Memory B cell (primary cell): Measurements from ENCODE around the gene GREM1.

Experiments used
- ATAC-seq: fragments of 150-1000 bp; cut with Tn5 transposase; 2 replicates; pipeline ENCODE4 v1.10.0; 2021; ENCODE audit warnings: low read depth, mild to moderate bottlenecking, moderate library complexity
- DNase-seq, 2 donors: peaks; one replicate each; pipeline ENCODE4 v3.0.0; 2022; ENCODE audit warnings: low spot score in 2 of 2
- H3K27ac Mint-ChIP-seq: one replicate; pipeline ENCODE4 v1.8.0; 2022; ENCODE audit warnings: mild to moderate bottlenecking, moderate library complexity, mixed read lengths
- H3K27me3 Mint-ChIP-seq: one replicate; pipeline ENCODE4 v1.8.0; 2022; ENCODE audit warnings: mixed read lengths
- H3K36me3 Mint-ChIP-seq: one replicate; pipeline ENCODE4 v1.8.0; 2022; ENCODE audit warnings: mild to moderate bottlenecking, mixed read lengths
- H3K4me1 Mint-ChIP-seq: one replicate; pipeline ENCODE4 v1.8.0; 2022; ENCODE audit warnings: mixed read lengths
- H3K4me3 Mint-ChIP-seq: one replicate; pipeline ENCODE4 v1.8.0; 2022; ENCODE audit warnings: mild to moderate bottlenecking, moderate library complexity, mixed read lengths
- H3K9me3 Mint-ChIP-seq: one replicate; pipeline ENCODE4 v1.8.0; 2022; ENCODE audit warnings: mixed read lengths

Gene GREM1

DNA sequence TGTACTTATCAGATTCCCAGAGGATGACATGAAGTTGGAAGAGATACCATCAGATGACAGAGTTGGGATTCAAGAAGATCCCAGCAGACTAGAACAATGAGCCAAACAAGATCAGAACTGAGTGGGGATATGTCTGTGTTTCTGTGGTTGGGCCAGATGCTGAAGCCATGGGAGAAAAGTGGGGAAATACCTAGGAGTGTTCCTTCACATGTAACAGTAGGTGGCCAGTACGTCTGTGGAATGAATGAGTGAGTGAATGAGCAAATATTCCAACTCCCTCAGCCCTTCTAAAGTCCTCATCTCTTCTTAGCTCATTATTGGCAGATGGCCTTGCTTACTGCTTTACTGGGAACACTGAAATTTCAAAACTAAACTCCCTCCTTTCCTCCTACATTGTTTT, 32.2 kb upstream of the GREM1 start:
- Mint-ChIP-seq H3K27ac (no peak overlapping the region), H3K27me3 (peaks cover 2% of the 10 kb centered on the region), H3K9me3 (peaks cover 6% of the 10 kb centered on the region), H3K36me3 (no peaks in the 10 kb centered on the region), H3K4me3 (no peak overlapping the region), H3K4me1 (no peaks in the 10 kb centered on the region)
- no peak for DNase-seq
- ATAC-seq, result no peak

DNA sequence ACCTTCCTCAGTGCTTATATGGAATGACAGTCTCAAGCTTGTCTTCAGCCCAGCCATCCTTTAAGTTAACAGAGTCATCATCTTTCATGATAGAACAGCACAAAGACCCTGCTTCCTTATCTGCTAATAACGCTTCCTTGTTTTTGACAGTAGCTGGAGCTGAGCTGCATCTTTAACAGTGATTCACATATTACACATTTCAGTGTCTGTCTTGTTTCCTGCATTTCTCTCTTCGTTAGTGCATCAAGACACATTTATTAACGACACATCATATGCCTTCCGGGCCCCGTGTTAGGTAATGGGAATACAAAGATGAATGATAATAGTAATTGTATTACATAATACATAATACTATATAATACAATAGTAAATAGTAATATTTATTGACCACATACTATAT, 30.2 kb upstream of the GREM1 start:
- DNase-seq, result no peak
- no peak overlapping the region for H3K4me3 Mint-ChIP-seq

DNA sequence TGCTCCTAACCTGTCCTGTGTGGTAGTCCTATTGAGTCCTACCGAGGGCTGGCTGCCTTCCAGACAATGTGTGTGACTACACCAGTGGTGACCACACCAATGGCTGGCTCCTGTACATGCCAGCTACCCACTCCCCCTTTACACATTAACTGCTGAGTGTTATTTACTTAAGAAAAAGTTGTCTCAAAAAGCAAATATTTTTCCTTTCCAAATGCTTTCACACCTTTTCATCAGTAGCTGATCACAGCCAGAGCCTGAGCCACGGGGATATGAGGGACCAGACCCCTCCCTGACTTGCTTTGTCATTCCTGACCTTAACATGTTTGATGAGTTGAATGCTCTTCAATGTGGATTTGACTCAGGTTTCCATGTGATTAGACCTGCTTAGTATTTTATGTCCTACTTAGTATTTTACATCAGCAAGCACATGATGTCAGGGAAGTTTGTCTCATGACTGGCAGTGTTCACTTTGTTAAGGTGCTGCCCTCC, 29.6 kb upstream of the GREM1 start:
- Mint-ChIP-seq H3K27ac (no peak overlapping the region), H3K27me3 (peaks cover 2% of the 10 kb centered on the region), H3K4me1 (no peaks in the 10 kb centered on the region), H3K9me3 (peaks cover 6% of the 10 kb centered on the region), H3K36me3 (no peaks in the 10 kb centered on the region), H3K4me3 (no peak overlapping the region)
- no peak for DNase-seq
- no peak for ATAC-seq

More for the DNA sequence above, 30.2 kb upstream of the GREM1 start:
- Mint-ChIP-seq H3K27me3 (peaks cover 2% of the 10 kb centered on the region), H3K4me1 (no peaks in the 10 kb centered on the region), H3K27ac (no peak overlapping the region), H3K9me3 (peaks cover 6% of the 10 kb centered on the region), H3K36me3 (no peaks in the 10 kb centered on the region)
- no peak for ATAC-seq

DNA sequence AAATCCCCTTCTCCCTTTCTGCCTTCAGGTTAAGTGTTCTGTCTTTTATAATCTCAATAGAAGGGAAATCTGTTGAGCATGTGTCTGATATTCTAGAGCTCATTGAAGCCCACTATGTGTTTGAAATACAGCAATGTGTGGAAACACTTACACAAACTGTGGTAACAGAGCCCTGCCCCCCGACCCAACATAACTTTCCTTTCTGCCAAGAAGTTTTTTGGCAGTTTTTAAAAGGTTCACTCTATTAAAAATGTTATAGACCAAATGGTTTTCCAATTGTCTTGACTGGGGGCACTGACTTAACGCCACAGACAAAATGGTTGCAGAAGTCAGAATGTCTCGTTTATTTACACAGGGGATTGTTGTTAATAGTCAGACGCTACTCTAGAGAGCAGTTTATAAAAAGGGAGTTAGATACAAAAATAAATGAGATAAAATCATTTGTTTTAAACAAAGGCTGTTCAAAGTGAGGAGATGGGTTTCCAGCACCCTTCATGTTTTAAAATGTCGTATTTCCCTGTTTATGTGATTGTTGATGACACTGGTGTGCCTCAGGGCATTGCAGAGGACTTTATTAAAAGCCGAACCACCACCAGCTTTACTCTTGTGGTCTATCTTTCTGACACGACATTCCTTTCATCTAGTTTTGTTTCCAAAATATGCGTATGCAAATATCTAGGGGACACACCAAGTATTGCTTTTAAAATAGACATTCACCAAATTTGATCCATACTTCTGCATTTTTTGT, 26.7 kb upstream of the GREM1 start:
- H3K4me3 Mint-ChIP-seq, result no peak overlapping the region
- no peaks in the 10 kb centered on the region for H3K4me1 Mint-ChIP-seq
- ATAC-seq (no peak), DNase-seq (no peak)
- H3K9me3 Mint-ChIP-seq, result peaks cover 6% of the 10 kb centered on the region
- no peaks in the 10 kb centered on the region for H3K36me3 Mint-ChIP-seq
- peaks cover 2% of the 10 kb centered on the region for H3K27me3 Mint-ChIP-seq
- H3K27ac Mint-ChIP-seq, result no peak overlapping the region

DNA sequence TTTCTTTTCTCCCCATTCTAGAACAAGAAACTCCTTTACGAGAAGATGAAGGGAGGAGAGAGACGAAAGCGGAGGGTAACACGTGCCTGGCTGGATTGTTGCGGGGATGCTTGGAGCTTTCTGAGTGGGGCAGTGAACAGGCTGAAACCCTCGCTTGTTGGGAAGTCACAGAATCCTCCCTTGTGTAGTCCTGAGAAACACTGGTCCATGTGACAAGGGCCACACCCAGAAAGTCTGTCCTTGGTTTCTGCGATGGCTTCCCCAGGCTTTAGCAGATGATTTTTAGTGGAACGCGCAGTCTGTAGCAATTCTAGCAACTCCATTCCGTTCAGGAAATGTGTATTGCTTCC, 26.1 kb upstream of the GREM1 start:
- DNase-seq (no peak), ATAC-seq (no peak)
- no peak overlapping the region for H3K4me3 Mint-ChIP-seq
- H3K9me3 Mint-ChIP-seq, result peaks cover 2% of the 10 kb centered on the region
- H3K27me3 Mint-ChIP-seq, result peaks cover 4% of the 10 kb centered on the region
- H3K27ac Mint-ChIP-seq, result no peak overlapping the region
- H3K36me3 Mint-ChIP-seq, result no peaks in the 10 kb centered on the region
- no peaks in the 10 kb centered on the region for H3K4me1 Mint-ChIP-seq

DNA sequence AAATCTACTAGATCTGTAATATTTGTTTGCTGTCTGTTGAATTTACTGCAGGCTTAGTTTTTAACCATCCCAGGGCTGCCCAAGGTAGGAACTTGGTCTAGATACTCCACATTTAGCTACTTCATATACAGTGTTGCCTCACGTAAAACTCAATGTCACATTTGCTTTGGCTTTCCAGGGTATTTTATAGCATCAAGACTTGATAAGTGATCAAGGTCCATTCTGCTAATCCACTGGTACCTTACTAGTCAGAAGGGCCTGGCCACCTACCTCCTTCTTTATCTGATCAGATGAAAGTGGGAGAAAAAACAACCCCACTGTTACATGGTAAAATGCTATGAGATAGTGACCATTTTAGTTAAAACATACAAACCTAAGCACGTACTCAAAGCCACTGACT, 25.5 kb upstream of the GREM1 start:
- ATAC-seq (no peak), DNase-seq (no peak)
- H3K4me3 Mint-ChIP-seq, result no peak overlapping the region
- H3K36me3 Mint-ChIP-seq, result no peaks in the 10 kb centered on the region
- peaks cover 4% of the 10 kb centered on the region for H3K27me3 Mint-ChIP-seq
- no peak overlapping the region for H3K27ac Mint-ChIP-seq
- no peaks in the 10 kb centered on the region for H3K4me1 Mint-ChIP-seq
- H3K9me3 Mint-ChIP-seq, result no peaks in the 10 kb centered on the region

DNA sequence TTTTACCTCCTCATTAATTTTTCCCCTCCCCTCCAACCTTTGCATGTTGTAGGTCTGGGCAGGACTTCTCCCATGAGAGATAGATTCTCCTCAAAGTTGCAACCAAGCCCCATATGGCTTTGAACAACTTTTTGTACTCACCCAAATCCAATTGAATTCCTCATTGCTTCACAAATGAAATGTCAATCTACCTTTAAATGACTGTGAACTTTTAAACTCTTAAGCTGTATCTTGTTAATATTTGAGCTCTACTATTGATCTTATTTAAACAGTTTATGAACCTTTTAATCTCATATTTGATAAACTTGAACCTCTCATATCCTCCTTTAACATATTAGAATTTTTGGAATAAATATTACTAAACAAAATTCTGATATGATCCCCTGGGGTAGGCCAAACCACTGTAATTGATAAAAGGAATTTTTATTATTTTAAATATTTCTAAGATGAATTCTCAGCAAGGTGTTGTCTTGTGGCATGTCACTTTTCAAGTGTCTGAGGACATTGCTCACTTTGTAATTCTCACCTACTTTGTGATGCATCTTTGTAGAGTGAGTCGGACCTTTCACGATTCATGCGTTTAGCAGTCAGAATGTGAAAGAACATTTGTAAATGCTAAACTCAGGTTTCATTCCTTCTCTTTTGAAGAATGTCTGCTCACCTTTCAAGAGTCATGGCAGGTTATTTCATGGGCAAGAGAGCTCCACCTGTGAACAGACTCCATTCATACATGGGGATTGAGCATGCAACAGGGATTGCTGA, 23.4 kb upstream of the GREM1 start:
- ATAC-seq, result no peak
- no peaks in the 10 kb centered on the region for H3K36me3 Mint-ChIP-seq
- H3K9me3 Mint-ChIP-seq, result no peaks in the 10 kb centered on the region
- no peaks in the 10 kb centered on the region for H3K4me1 Mint-ChIP-seq
- DNase-seq, result no peak
- no peak overlapping the region for H3K27ac Mint-ChIP-seq
- no peak overlapping the region for H3K4me3 Mint-ChIP-seq
- peaks cover 6% of the 10 kb centered on the region for H3K27me3 Mint-ChIP-seq

DNA sequence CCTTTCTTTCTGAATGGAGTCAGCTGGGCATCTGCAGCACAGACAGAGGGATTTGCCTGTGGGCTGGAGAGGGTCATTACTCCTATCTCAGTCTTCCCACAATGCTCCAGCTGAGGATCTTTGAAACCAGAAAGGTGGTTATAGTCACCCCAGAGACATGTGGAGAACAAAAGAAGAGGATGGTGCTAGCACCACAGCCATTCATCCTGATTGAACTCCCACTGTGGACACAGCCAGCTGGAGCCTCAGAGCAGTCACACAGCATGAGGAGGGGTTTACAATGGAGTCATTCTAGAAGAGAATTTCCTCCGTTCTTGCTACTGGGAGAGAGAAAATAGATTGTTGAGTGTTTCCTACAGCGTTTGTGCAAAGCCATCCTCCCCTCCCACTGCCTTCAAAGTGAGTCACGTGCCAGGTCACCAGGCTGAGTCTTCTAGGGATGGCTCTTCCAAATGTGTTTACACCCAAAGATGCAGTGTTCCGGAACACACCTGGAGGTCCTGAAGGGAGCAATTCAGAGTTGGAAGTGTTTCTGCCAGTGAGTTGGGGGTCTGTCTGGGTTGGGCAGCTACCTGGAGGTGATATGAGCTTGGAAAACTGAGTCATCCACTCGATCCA, 18.9 kb upstream of the GREM1 start:
- Mint-ChIP-seq H3K27ac (no peak overlapping the region), H3K4me1 (no peaks in the 10 kb centered on the region), H3K36me3 (no peaks in the 10 kb centered on the region), H3K9me3 (no peaks in the 10 kb centered on the region), H3K4me3 (no peak overlapping the region), H3K27me3 (peaks cover 8% of the 10 kb centered on the region)
- no peak for ATAC-seq
- DNase-seq, result no peak

DNA sequence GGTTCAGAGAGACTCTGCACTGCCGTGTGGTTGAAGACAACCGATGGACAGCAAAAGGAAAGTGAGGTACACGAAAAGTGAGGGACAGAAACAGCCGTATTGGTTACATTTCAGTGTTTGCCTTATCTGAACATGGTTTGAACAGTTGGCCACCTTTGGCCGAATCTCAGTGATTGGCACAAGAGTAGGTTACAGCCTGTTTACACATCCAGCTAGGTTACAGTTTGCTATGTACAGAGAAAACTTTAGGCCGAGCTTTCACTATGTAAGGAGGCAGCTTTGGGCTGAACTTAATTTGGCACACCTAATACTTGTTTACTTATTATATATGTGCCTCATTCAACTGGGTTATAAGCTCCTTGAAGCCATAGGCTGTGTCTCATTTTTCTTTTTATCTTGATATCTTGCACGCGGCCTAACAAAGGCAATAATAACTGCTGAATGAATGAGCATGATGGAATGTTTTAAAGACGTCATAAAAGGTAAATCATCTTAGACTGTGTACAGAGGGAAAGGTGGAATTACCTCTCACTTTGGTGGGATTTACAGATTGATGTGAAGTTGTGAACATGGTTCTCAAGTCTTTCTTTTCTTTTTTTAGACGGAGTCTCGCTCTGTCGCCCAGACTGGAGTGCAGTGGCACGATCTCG, 17.2 kb upstream of the GREM1 start:
- peaks cover 8% of the 10 kb centered on the region for H3K27me3 Mint-ChIP-seq
- H3K4me3 Mint-ChIP-seq, result no peak overlapping the region
- ATAC-seq, result no peak
- H3K4me1 Mint-ChIP-seq, result no peaks in the 10 kb centered on the region
- H3K36me3 Mint-ChIP-seq, result no peaks in the 10 kb centered on the region
- no peaks in the 10 kb centered on the region for H3K9me3 Mint-ChIP-seq
- H3K27ac Mint-ChIP-seq, result no peak overlapping the region
- DNase-seq, result no peak

DNA sequence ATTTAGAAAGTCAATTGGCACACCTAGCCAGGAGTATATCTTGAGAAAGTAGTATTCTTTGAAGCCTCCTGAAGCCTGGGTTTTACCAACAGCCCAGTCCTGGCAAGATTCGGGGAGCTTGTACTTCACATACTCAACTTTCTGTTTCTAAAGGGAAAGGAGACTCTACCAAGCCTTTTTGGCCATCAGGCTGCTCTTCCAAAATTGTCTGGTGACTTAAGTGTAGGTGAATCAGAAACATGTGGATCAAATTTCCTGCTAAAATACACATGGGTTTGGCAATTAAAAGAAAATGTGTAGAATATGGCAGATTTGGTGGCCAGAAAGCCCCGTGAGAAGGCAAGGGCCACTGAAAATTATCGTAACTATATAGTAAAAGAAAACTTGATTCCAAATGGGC, 15.9 kb upstream of the GREM1 start:
- no peaks in the 10 kb centered on the region for H3K9me3 Mint-ChIP-seq
- H3K36me3 Mint-ChIP-seq, result no peaks in the 10 kb centered on the region
- DNase-seq (no peak), ATAC-seq (no peak)
- no peak overlapping the region for H3K27ac Mint-ChIP-seq
- H3K4me3 Mint-ChIP-seq, result no peak overlapping the region
- H3K27me3 Mint-ChIP-seq, result peaks cover 6% of the 10 kb centered on the region
- no peaks in the 10 kb centered on the region for H3K4me1 Mint-ChIP-seq

DNA sequence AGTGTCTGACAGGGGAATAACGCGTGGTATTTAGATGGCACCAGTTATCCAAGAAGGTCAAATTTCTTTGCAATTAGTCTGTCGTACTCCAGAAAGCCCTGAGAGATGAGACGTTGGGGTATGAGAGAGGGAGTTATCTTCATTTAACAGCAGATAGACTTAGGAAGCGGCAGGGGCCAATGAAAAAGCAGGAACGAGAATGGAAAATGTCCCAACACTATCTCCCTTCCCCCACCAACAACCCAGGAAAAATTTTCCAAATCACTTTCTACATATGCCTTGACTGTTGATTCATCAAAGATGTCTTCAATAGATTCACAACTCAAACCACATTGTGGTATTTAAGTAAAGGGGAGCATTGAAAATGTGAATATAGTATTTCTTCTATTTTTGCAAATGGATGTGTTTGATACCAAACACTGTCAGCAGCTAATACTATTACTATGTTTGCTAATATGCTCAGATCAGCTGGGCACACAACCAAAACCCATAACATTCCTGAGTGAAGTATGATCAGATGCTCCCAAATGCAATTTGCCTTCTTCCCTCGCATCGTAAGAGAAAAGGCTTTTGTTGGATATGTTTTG, 13.3 kb upstream of the GREM1 start:
- Mint-ChIP-seq H3K27me3 (peaks cover 8% of the 10 kb centered on the region), H3K27ac (no peak overlapping the region), H3K9me3 (no peaks in the 10 kb centered on the region), H3K4me1 (no peaks in the 10 kb centered on the region), H3K36me3 (no peaks in the 10 kb centered on the region), H3K4me3 (no peak overlapping the region)
- DNase-seq (no peak), ATAC-seq (no peak)

DNA sequence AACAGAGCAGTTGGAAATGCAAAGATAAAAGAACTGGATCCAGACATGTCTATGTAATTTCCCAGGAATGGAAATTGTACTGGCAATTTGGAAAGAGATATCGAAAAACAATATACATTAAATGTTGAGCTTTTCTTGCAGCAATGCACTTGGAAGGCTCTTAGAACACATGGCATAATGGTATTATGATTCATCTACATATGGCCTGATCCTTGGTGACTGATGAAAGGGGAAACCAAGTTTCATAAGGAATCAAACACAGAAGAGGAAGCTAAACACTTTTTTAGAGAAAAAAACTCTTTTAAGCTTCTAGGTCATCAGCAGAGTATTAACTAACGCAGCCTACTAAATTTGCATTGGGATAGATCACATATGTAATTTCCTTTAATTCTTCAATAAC, 12.4 kb upstream of the GREM1 start:
- H3K27ac Mint-ChIP-seq, result no peak overlapping the region
- no peaks in the 10 kb centered on the region for H3K36me3 Mint-ChIP-seq
- no peaks in the 10 kb centered on the region for H3K4me1 Mint-ChIP-seq
- DNase-seq (no peak), ATAC-seq (no peak)
- H3K9me3 Mint-ChIP-seq, result no peaks in the 10 kb centered on the region
- H3K4me3 Mint-ChIP-seq, result no peak overlapping the region
- H3K27me3 Mint-ChIP-seq, result peaks cover 8% of the 10 kb centered on the region

DNA sequence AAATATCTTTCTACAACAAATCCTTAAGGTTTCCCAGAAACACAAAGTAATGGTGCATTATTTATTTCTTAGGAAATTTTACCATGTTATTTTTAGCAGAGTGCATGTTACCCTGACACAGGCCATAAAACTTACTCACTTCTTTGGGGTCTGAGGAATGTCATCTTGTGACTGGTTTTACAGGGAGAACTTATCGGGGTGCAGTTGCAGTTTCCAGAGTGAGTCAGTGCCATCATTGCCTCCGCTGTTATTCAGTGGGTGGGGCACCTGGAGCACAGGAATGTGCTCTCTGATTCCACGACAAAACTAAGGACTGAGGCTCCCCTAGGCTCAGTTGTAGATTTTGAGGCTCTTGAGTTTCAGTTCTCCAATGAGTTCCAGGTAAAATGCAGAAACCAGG, 11.1 kb upstream of the GREM1 start:
- no peaks in the 10 kb centered on the region for H3K36me3 Mint-ChIP-seq
- H3K4me3 Mint-ChIP-seq, result no peak overlapping the region
- ATAC-seq, result no peak
- no peak for DNase-seq
- no peaks in the 10 kb centered on the region for H3K4me1 Mint-ChIP-seq
- no peak overlapping the region for H3K27ac Mint-ChIP-seq
- H3K9me3 Mint-ChIP-seq, result no peaks in the 10 kb centered on the region
- peaks cover 8% of the 10 kb centered on the region for H3K27me3 Mint-ChIP-seq

DNA sequence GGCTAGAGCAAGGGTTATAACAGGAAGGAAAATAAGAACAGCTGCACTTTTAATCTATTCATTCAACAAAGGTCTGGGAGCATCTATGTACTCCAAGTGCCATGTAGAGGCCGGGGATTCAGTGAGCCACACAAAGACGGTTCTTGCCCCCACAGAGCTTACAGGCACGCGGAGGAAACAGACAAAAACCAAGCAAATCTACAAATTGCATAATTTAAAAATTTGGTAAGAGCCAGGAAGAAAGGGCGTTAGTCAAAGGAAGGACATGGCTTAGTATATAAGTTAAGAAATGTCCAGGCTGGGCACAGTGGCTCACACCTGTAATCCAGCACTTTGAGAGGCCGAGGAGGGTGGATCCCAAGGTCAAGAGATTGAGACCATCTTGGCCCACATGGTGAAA, 10.4 kb upstream of the GREM1 start:
- ATAC-seq (no peak), DNase-seq (no peak)
- Mint-ChIP-seq H3K36me3 (no peaks in the 10 kb centered on the region), H3K9me3 (no peaks in the 10 kb centered on the region), H3K4me3 (no peak overlapping the region), H3K4me1 (no peaks in the 10 kb centered on the region), H3K27me3 (peaks cover 8% of the 10 kb centered on the region), H3K27ac (no peak overlapping the region)
